Neural progenitor cell (in vitro differentiated cells): ENCODE data around the gene ADGRE2.

Experiments
- CTCF ChIP-seq: fragments of 200-600 bp; sonication (generic); IDR thresholded peaks from 2 replicates; pipeline ENCODE4 v1.5.1; 2017; ENCODE audit warnings: antibody characterized with exemption, mild to moderate bottlenecking
- EZH2 ChIP-seq: fragments of 200-600 bp; sonication (generic); IDR thresholded peaks from 2 replicates; pipeline ENCODE4 v1.6.1; 2017; ENCODE audit warnings: antibody characterized with exemption, mild to moderate bottlenecking, moderate library complexity

DNA sequence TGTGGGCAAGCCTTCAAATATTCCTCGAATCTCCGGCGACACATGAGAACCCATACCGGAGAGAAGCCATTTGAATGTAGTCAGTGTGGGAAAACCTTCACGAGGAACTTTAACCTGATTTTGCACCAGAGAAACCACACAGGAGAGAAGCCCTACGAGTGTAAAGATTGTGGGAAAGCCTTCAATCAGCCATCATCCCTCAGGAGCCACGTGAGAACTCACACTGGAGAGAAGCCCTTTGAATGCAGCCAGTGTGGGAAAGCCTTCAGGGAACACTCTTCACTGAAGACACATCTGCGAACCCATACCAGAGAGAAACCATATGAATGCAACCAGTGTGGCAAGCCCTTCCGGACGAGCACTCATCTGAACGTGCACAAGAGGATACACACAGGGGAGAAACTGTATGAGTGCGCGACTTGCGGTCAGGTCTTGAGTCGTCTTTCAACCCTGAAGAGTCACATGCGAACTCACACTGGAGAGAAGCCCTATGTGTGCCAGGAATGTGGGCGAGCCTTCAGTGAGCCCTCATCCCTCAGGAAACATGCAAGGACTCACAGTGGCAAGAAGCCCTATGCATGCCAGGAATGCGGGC lies 59.7 kb downstream of the ADGRE2 start:
- TF ChIP-seq EZH2 = no peak
- no peak for TF ChIP-seq CTCF
